IPS-20b (cell line): ENCODE measurements around the gene PER2.
A peak's percentile ranks its signal among the peaks of the same experiment; 100 is the strongest.
"Not testable (repeated sequence)": the region's sequence is repeated elsewhere in the genome, so short reads cannot be mapped to it uniquely, and the experiment has no call there.

Experiments used
- H3K27ac ChIP-seq: one replicate; pipeline ENCODE4 v1.5.1; 2013; ENCODE audit warnings: low read length
- H3K27me3 ChIP-seq: 2 replicates; pipeline ENCODE4 v1.6.1; 2013; ENCODE audit warnings: mild to moderate bottlenecking, low read length, inconsistent platforms; ENCODE audit not compliant: insufficient read depth
- H3K36me3 ChIP-seq: 2 replicates; pipeline ENCODE4 v1.6.1; 2013; ENCODE audit warnings: low read depth, mild to moderate bottlenecking, inconsistent platforms, low read length, moderate library complexity; ENCODE audit not compliant: insufficient read depth
- H3K4me1 ChIP-seq: 2 replicates; pipeline ENCODE4 v1.6.1; 2013; ENCODE audit warnings: mild to moderate bottlenecking, control low read depth, inconsistent platforms, low read length, moderate library complexity; ENCODE audit not compliant: insufficient read depth
- H3K4me3 ChIP-seq: 2 replicates; pipeline ENCODE4 v1.5.1; 2013; ENCODE audit warnings: mild to moderate bottlenecking, low read length, inconsistent platforms
- H3K9ac ChIP-seq: 2 replicates; pipeline ENCODE4 v1.6.1; 2013; ENCODE audit warnings: low read depth, mild to moderate bottlenecking, inconsistent platforms, low read length, moderate library complexity
- H3K9me3 ChIP-seq: 2 replicates; pipeline ENCODE4 v1.6.1; 2013; ENCODE audit warnings: mild to moderate bottlenecking, low read depth, low read length, inconsistent platforms; ENCODE audit not compliant: insufficient read depth

PER2 gene

GRCh38 chr2:238287737-238288649 lies at the start of gene PER2:
Gene PER2 (minus strand): TSS chr2:238288610. CDS start chr2:238277936, 10,674 bp downstream.
- peaks cover 24% of the 10 kb centered on the region for H3K4me1 ChIP-seq
- H3K9ac ChIP-seq, result peak within 1 kb of the TSS; percentile 72; the same call in 1 of the 2 replicates
- H3K27me3 ChIP-seq, result peaks cover 22% of the 10 kb centered on the region; the same call in 1 of the 2 replicates
- H3K9me3 ChIP-seq, result no peaks in the 10 kb centered on the region
- H3K27ac ChIP-seq, result no peak within 1 kb of the TSS
- H3K4me3 ChIP-seq, result peak within 1 kb of the TSS; percentile 82
- H3K36me3 ChIP-seq, result no peaks in the 10 kb centered on the region

- H3K27me3 ChIP-seq, result no peaks in the 10 kb centered on the region
- no peaks in the 10 kb centered on the region for H3K9me3 ChIP-seq
- H3K36me3 ChIP-seq, result peaks cover 7% of the 10 kb centered on the region; the same call in 1 of the 2 replicates
- no peaks in the 10 kb centered on the region for H3K4me1 ChIP-seq
- H3K27ac ChIP-seq, result no peak overlapping the region
- no peak overlapping the region for H3K9ac ChIP-seq
- H3K4me3 ChIP-seq, result no peak overlapping the region
These were observed 49.4 kb upstream of the PER2 start for GRCh38 chr2:238337846-238338245.

- Histone ChIP-seq H3K27me3 (no peaks in the 10 kb centered on the region), H3K36me3 (peaks cover 7% of the 10 kb centered on the region; the same call in 1 of the 2 replicates), H3K4me1 (no peaks in the 10 kb centered on the region), H3K27ac (no peak overlapping the region), H3K9ac (no peak overlapping the region), H3K4me3 (no peak overlapping the region), H3K9me3 (no peaks in the 10 kb centered on the region)
These were observed 48.5 kb upstream of the PER2 start for GRCh38 chr2:238336793-238337444.

- Histone ChIP-seq H3K36me3 (peaks cover 7% of the 10 kb centered on the region; the same call in 1 of the 2 replicates), H3K27ac (no peak overlapping the region), H3K27me3 (no peaks in the 10 kb centered on the region), H3K9ac (no peak overlapping the region), H3K4me1 (no peaks in the 10 kb centered on the region), H3K9me3 (no peaks in the 10 kb centered on the region), H3K4me3 (no peak overlapping the region)
These were observed 47.7 kb upstream of the PER2 start for GRCh38 chr2:238336151-238336550.

- H3K9ac ChIP-seq, H3K9me3 ChIP-seq, H3K27ac ChIP-seq, H3K27me3 ChIP-seq, H3K4me3 ChIP-seq, H3K36me3 ChIP-seq, H3K4me1 ChIP-seq: not testable (repeated sequence)
These were observed 47.2 kb upstream of the PER2 start for GRCh38 chr2:238335591-238335990.

- no peak overlapping the region for H3K4me3 ChIP-seq
These were observed 46.5 kb upstream of the PER2 start for GRCh38 chr2:238334885-238335284.

GRCh38 chr2:238331916-238332315 lies 43.5 kb upstream of the PER2 start:
- no peaks in the 10 kb centered on the region for H3K9me3 ChIP-seq
- no peaks in the 10 kb centered on the region for H3K4me1 ChIP-seq
- H3K9ac ChIP-seq, result no peak overlapping the region
- H3K27me3 ChIP-seq, result no peaks in the 10 kb centered on the region
- H3K36me3 ChIP-seq, result peaks cover 31% of the 10 kb centered on the region
- H3K27ac ChIP-seq, result no peak overlapping the region
- H3K4me3 ChIP-seq, result no peak overlapping the region

More at GRCh38 chr2:238334885-238335284, 46.5 kb upstream of the PER2 start:
- Histone ChIP-seq H3K4me1 (no peaks in the 10 kb centered on the region), H3K36me3 (peaks cover 12% of the 10 kb centered on the region), H3K27me3 (no peaks in the 10 kb centered on the region), H3K9me3 (no peaks in the 10 kb centered on the region), H3K9ac (no peak overlapping the region), H3K27ac (no peak overlapping the region)

GRCh38 chr2:238330391-238330790 lies 42.0 kb upstream of the PER2 start:
- no peak overlapping the region for H3K9ac ChIP-seq
- H3K27ac ChIP-seq, result no peak overlapping the region
- H3K4me3 ChIP-seq, result no peak overlapping the region
- H3K27me3 ChIP-seq, result no peaks in the 10 kb centered on the region
- no peaks in the 10 kb centered on the region for H3K4me1 ChIP-seq
- peaks cover 34% of the 10 kb centered on the region for H3K36me3 ChIP-seq
- no peaks in the 10 kb centered on the region for H3K9me3 ChIP-seq

- H3K27me3 ChIP-seq, result no peaks in the 10 kb centered on the region
- no peaks in the 10 kb centered on the region for H3K9me3 ChIP-seq
- no peak overlapping the region for H3K9ac ChIP-seq
- no peaks in the 10 kb centered on the region for H3K4me1 ChIP-seq
- H3K4me3 ChIP-seq, result no peak overlapping the region
- peaks cover 32% of the 10 kb centered on the region for H3K36me3 ChIP-seq
- no peak overlapping the region for H3K27ac ChIP-seq
These were observed 39.3 kb upstream of the PER2 start for GRCh38 chr2:238327751-238328150.

- H3K9me3 ChIP-seq, result no peaks in the 10 kb centered on the region
These were observed 38.5 kb upstream of the PER2 start for GRCh38 chr2:238326801-238327365.

GRCh38 chr2:238325694-238326093 lies 37.3 kb upstream of the PER2 start:
- Histone ChIP-seq H3K9me3 (no peaks in the 10 kb centered on the region), H3K4me1 (peaks cover 5% of the 10 kb centered on the region; the same call in 1 of the 2 replicates), H3K9ac (no peak overlapping the region), H3K36me3 (peaks cover 32% of the 10 kb centered on the region), H3K27me3 (no peaks in the 10 kb centered on the region), H3K27ac (no peak overlapping the region), H3K4me3 (no peak overlapping the region)

More at GRCh38 chr2:238326801-238327365, 38.5 kb upstream of the PER2 start:
- no peaks in the 10 kb centered on the region for H3K27me3 ChIP-seq
- H3K4me1 ChIP-seq, result no peaks in the 10 kb centered on the region
- H3K27ac ChIP-seq, result no peak overlapping the region
- H3K36me3 ChIP-seq, result peaks cover 32% of the 10 kb centered on the region
- H3K9ac ChIP-seq, result no peak overlapping the region
- no peak overlapping the region for H3K4me3 ChIP-seq
